GM21447 (cell line): ENCODE measurements around the gene MAGEA9B.
"Not testable (repeated sequence)": the region's sequence is repeated elsewhere in the genome, so short reads cannot be mapped to it uniquely, and the experiment has no call there.

ENCODE experiments used
- ATAC-seq: cut with Tn5 transposase; IDR thresholded peaks from one replicate; pipeline ENCODE4 v1.9.1; 2021; ENCODE audit not compliant: unreplicated experiment

The MAGEA9B gene

GRCh38 chrX:149537474-149537873 is 49.8 kb downstream of the MAGEA9B start:
- ATAC-seq, result not testable (repeated sequence)

- not testable (repeated sequence) for ATAC-seq
These were observed 52.2 kb downstream of the MAGEA9B start for GRCh38 chrX:149534926-149535602.

- not testable (repeated sequence) for ATAC-seq
These were observed 53.3 kb downstream of the MAGEA9B start for GRCh38 chrX:149533999-149534398.

- ATAC-seq, result not testable (repeated sequence)
These were observed 54.4 kb downstream of the MAGEA9B start for GRCh38 chrX:149532868-149533267.
